Progenitor cell of endocrine pancreas (in vitro differentiated cells): Measurements from ENCODE around the gene UBE2E3. TPM values are rescaled to one million over a fixed set of nuclear protein-coding genes. Genes with fewer than 3 reads are reported as not detected.

Experiments used
- DNase-seq: peaks from one replicate; pipeline ENCODE4 v3.0.0; 2021; ENCODE audit warnings: low spot score; ENCODE audit not compliant: unreplicated experiment
- H3K27ac Mint-ChIP-seq: 2 replicates; pipeline ENCODE4 v1.8.0; 2021; ENCODE audit warnings: mild to moderate bottlenecking, moderate library complexity, mixed read lengths
- H3K27me3 Mint-ChIP-seq: 2 replicates; pipeline ENCODE4 v1.8.0; 2021; ENCODE audit warnings: mixed read lengths
- H3K36me3 Mint-ChIP-seq: 2 replicates; pipeline ENCODE4 v1.8.0; 2022; ENCODE audit warnings: mixed read lengths; ENCODE audit not compliant: insufficient read depth
- H3K4me1 Mint-ChIP-seq: 2 replicates; pipeline ENCODE4 v1.8.0; 2021; ENCODE audit warnings: low read depth, mixed read lengths
- H3K4me3 Mint-ChIP-seq: 2 replicates; pipeline ENCODE4 v1.8.0; 2021; ENCODE audit warnings: low read depth, mild to moderate bottlenecking, moderate library complexity, mixed read lengths
- H3K9me3 Mint-ChIP-seq: 2 replicates; pipeline ENCODE4 v1.8.0; 2021; ENCODE audit warnings: low read depth, mixed read lengths
- total RNA-seq: library from RNA; stranded (reverse); gene quantifications from 2 replicates; pipeline ENCODE4 v1.2.1, GENCODE V29; 2021
- TF ChIP-seq, protein P1 (sequence below): fragments of 200-600 bp; sonication (generic); IDR thresholded peaks from one replicate; pipeline ENCODE4 v1.5.0; 2021; ENCODE audit warnings: antibody characterized with exemption, mild to moderate bottlenecking; ENCODE audit not compliant: unreplicated experiment

The UBE2E3 gene
- total RNA-seq, 1 donor from 2014 or later: 146 TPM

DNA sequence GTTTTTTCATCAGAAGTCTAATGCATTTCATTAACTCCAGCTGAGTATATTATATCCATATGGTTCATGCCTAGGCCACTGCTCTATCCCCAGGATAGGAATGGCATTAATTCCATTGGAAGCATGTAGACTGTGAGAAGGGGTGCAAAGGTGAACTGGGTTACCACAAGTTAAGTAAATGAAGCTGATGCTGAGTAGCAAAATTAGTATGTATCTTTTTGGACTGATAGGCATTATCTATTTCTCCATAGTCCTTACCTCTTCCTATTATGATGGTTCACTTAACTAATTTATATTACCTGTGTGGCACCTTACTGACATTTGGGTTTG is 24.9 kb downstream of the UBE2E3 start:
- Mint-ChIP-seq H3K9me3 (no peaks in the 10 kb centered on the region), H3K4me3 (no peak overlapping the region), H3K27ac (no peak overlapping the region), H3K36me3 (peaks cover 7% of the 10 kb centered on the region), H3K27me3 (no peaks in the 10 kb centered on the region), H3K4me1 (peaks cover 24% of the 10 kb centered on the region)
- TF ChIP-seq, protein P1, sequence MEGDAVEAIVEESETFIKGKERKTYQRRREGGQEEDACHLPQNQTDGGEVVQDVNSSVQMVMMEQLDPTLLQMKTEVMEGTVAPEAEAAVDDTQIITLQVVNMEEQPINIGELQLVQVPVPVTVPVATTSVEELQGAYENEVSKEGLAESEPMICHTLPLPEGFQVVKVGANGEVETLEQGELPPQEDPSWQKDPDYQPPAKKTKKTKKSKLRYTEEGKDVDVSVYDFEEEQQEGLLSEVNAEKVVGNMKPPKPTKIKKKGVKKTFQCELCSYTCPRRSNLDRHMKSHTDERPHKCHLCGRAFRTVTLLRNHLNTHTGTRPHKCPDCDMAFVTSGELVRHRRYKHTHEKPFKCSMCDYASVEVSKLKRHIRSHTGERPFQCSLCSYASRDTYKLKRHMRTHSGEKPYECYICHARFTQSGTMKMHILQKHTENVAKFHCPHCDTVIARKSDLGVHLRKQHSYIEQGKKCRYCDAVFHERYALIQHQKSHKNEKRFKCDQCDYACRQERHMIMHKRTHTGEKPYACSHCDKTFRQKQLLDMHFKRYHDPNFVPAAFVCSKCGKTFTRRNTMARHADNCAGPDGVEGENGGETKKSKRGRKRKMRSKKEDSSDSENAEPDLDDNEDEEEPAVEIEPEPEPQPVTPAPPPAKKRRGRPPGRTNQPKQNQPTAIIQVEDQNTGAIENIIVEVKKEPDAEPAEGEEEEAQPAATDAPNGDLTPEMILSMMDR: no peak
- DNase-seq: no peak

DNA sequence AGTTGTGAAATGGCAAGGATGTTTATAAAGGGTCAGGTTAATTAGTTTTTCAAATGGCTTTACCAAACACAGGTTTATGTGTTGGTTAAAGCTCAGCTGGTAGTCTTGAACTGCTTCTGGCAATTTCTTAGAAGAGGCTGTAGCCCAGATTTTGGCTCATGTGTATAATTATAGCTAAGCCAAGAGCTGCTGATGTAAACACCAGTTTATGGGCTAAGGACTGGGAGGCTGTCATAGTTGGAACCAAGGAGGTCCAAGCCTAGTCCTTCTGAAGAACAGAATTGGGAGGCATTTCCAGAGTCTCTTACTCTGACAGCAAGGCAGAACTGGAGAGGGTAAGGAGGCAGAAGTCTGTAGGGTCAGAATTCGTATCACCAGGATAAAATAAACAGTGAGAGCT is 25.4 kb downstream of the UBE2E3 start:
- Mint-ChIP-seq H3K9me3 (no peaks in the 10 kb centered on the region), H3K36me3 (peaks cover 7% of the 10 kb centered on the region), H3K4me3 (no peak overlapping the region), H3K27me3 (no peaks in the 10 kb centered on the region), H3K27ac (no peak overlapping the region), H3K4me1 (peaks cover 29% of the 10 kb centered on the region)
- TF ChIP-seq, protein P1: no peak
- DNase-seq: no peak

DNA sequence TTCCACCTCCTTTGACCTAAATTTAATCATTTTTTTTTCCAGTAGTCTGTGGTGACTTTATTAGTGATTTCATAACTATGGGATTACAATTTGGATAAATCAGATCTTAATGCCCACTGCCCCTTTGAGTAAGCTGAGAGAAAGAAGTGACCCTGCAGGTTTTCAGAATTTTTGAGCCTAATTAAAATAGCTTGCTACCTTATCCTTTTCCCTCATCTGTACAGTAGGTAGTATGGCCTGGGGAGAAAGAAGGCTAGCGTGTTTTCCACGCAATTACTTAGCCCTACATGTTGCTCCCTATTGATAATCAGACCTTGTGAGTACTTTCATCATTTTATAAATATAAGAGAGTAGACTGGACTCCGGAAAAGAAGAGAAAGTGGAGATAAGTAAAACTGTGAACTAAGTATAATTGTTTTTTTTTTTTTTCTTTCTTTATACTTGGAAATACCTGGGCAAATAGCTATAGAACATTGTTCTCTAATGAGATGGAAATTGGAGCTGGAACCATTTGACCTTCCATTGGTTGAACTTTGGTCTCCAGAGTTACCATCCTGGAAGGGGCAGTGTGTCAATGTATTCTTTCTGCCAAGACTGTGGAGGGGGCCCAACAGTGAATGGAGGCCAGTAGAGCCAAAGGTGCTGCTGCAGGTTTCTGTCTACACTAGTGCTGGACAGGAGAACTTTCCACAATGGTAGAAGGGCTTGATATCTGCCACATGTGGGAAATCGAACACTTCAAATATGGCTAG is 26.9 kb downstream of the UBE2E3 start:
- no peak overlapping the region for H3K27ac Mint-ChIP-seq
- no peak for DNase-seq
- no peaks in the 10 kb centered on the region for H3K9me3 Mint-ChIP-seq
- H3K4me1 Mint-ChIP-seq: peaks cover 30% of the 10 kb centered on the region
- H3K36me3 Mint-ChIP-seq: peaks cover 4% of the 10 kb centered on the region
- TF ChIP-seq, protein P1: no peak
- no peaks in the 10 kb centered on the region for H3K27me3 Mint-ChIP-seq
- H3K4me3 Mint-ChIP-seq: no peak overlapping the region

DNA sequence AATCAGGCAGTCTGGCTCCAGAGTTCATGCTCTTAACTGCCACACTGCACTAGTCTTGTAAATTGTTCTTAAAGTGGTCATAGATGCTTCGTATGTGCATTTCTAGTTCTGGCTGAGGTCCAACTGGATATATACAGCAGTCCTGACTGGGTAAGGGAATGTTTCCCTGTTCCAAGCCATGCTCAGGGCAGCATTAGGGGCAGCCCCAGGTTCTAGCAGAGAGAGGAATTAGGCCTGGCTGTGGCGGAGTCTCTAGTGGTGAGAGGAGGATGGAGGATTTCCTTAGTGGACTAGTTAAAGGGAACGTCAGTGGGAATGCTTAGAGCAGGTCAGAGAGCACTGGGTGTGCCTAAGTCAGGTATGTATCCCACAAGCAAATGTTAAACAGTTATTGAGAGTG is 28.0 kb downstream of the UBE2E3 start:
- H3K27ac Mint-ChIP-seq: peak overlapping the region; percentile 78
- H3K4me3 Mint-ChIP-seq: no peak overlapping the region
- H3K9me3 Mint-ChIP-seq: no peaks in the 10 kb centered on the region
- peaks cover 31% of the 10 kb centered on the region for H3K4me1 Mint-ChIP-seq
- TF ChIP-seq, protein P1: no peak
- no peaks in the 10 kb centered on the region for H3K27me3 Mint-ChIP-seq
- DNase-seq: no peak
- H3K36me3 Mint-ChIP-seq: peaks cover 4% of the 10 kb centered on the region

DNA sequence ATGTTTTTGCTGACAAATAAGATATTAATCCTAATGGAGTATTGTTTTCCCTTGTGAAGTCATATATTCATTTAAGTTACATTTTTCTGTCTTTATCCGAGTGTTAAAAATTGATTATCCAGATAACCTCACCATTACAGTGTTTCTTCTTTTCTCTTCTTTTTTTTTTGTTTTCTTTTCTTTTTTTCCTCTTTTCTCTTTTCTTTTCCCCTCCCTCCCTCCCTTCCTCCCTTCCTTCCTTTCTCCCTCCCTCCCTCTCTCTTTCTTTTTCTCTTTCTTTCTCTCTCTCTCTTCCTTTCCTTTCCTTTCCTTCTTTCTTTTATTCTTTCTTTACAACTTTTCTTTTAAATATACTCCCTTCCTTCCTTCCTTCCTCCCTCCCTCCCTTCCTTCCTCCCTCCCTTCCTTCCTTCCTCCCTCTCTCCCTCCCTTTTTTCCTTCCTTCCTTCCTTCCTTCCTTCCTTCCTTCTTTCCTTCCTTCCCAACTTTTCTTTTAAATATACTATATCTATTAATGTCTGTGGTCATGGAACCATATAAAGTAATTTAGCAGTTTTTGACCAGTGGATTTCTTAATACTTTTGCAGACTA is 40.9 kb downstream of the UBE2E3 start:
- Mint-ChIP-seq H3K4me1 (peaks cover 18% of the 10 kb centered on the region), H3K9me3 (no peaks in the 10 kb centered on the region), H3K27ac (no peak overlapping the region), H3K27me3 (no peaks in the 10 kb centered on the region), H3K4me3 (no peak overlapping the region), H3K36me3 (no peaks in the 10 kb centered on the region)
- TF ChIP-seq, protein P1: no peak
- DNase-seq: no peak
